Measurements from ENCODE around the gene DIP2B.

The DIP2B gene

DNA sequence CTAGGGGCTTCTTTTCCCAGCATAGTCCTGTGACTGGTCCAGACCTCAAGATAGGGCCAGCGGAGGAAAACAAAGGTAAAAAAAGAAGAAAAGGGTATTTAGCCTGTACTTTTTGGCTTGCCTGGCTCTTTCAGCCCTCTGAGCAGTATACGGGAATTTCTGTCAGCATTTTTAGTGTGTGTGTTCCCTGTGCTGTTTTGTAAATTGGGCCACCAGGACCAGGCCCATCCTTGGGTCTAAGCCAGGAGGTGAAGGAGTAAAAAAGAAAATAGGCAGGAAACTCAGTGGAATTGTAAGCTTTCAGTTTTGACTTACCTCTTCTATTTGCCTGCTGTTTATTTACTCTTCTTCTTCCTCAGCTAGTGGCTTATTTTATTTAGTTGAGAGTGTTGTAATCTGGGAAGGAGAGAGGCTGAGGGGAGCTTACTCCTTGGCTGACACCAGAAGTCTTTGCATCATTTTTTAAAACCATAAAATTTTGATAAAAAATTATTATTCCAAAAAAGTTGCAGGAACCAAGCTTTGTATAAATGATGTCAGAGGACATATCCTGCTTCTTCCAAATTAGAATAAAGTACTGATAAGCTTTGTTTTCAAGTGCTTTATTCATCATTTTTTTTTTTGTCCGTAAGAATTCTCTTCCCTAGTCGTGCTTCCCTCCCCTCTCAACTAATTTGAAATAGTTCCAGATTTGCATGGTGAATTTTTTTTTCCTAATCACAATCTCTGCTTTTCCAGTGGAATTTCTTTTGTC is 63.7 kb downstream of the DIP2B start:
- TF ChIP-seq NFRKB (IDR thresholded peaks at IDR 0.05), result no peak
- TF ChIP-seq BHLHE40 (IDR thresholded peaks at IDR 0.05; ENCODE audit: borderline replicate concordance), result no peak
- DNase-seq (ENCODE audit: extremely low spot score), result no peak
- ChIA-PET POLR2A (no interaction called here), CTCF (interaction anchor here (0.6 kb wide), 1 partner anchor 167 kb away, joined by 3 read pairs; no protein-coding TSS in a partner anchor)

DNA sequence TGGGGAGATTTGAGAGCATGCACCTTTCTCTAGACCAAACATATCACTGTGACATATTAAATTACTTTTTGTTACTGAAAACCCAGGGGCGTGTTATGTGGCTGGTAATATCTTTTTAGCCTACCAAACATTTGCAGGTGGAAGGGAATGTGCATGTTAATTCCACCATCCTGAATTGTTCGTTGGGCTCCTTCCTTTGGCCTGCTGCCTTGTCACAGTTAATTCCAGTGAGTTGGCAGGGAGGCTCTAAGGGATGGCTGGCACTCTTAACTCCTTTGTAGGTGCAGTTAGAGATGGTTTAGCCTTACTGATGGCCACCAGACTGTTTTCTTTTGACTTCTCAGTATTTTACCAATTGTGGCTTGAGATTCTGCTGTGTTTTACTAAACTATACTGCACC is 64.5 kb downstream of the DIP2B start:
- POLR2A ChIA-PET, result no interaction called here
- CTCF ChIA-PET, result no interaction called here
- no peak for DNase-seq (ENCODE audit: extremely low spot score)

DNA sequence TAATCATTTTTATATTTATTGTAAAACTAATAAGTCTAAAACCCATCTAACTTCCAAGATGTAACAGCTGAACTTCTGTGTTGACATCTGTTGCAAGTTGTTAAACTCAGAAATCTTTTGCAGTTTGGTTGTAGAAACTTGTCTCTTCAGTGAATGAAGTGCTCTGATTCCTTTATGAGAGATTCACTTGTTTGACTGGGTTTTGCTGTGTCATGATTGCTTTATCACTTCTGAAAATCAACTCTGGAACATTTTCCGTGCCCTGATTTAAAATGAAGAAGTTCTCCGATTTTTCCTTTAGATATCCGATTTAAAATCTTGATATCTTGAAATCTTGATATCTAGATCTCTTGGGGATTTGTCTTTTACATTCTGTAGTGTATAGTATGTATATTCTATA is 65.1 kb downstream of the DIP2B start:
- CTCF ChIA-PET, result no interaction called here
- no peak for DNase-seq (ENCODE audit: extremely low spot score)
- TF ChIP-seq NFRKB (IDR thresholded peaks at IDR 0.05) (no peak), ZNF384 (IDR thresholded peaks at IDR 0.05) (no peak), ARNT (IDR thresholded peaks at IDR 0.05) (no peak), ELF4 (IDR thresholded peaks at IDR 0.05) (no peak), LEF1 (IDR thresholded peaks at IDR 0.05; ENCODE audit: borderline replicate concordance) (no peak), BHLHE40 (IDR thresholded peaks at IDR 0.05; ENCODE audit: borderline replicate concordance) (no peak), L3MBTL2 (conservative IDR thresholded peaks at IDR 0.05) (no peak), FOXM1 (IDR thresholded peaks at IDR 0.05; ENCODE audit: borderline replicate concordance) (no peak), FOXK2 (IDR thresholded peaks at IDR 0.05) (no peak), SP1 (IDR thresholded peaks at IDR 0.05) (no peak), SUZ12 (IDR thresholded peaks at IDR 0.05) (no peak), HDGF (IDR thresholded peaks at IDR 0.05; ENCODE audit: borderline replicate concordance) (no peak), FOXA1 (IDR thresholded peaks at IDR 0.05) (no peak), TARDBP (IDR thresholded peaks at IDR 0.05) (no peak), CTBP1 (IDR thresholded peaks at IDR 0.05; ENCODE audit: borderline replicate concordance) (no peak)
- TF ChIP-seq, protein P1, sequence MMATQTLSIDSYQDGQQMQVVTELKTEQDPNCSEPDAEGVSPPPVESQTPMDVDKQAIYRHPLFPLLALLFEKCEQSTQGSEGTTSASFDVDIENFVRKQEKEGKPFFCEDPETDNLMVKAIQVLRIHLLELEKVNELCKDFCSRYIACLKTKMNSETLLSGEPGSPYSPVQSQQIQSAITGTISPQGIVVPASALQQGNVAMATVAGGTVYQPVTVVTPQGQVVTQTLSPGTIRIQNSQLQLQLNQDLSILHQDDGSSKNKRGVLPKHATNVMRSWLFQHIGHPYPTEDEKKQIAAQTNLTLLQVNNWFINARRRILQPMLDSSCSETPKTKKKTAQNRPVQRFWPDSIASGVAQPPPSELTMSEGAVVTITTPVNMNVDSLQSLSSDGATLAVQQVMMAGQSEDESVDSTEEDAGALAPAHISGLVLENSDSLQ (IDR thresholded peaks at IDR 0.05), result no peak
- POLR2A ChIA-PET, result no interaction called here

More for the DNA sequence above, 64.5 kb downstream of the DIP2B start:
- TF ChIP-seq FOXM1 (IDR thresholded peaks at IDR 0.05; ENCODE audit: borderline replicate concordance), result no peak
- no peak for TF ChIP-seq FOXA1 (IDR thresholded peaks at IDR 0.05)

DNA sequence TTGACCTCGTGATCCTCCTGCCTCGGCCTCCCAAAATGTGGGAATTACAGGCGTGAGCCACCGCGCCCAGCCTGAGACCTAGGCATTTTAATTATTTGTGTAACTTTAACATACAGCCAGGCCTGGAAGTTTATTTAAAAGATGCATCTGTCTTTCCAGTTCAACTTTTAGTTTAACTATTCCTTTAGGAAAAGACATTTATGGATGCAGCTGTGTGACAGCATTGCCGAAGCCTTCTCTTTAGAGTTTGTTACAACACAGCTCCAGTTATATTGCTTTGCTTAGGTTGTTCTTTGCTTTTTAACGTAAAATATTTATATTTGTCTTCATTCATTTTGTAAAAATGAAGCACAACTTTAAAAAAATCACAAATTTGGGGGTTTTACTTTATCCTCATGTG is 67.0 kb downstream of the DIP2B start:
- POLR2A ChIA-PET, result no interaction called here
- no peak for DNase-seq (ENCODE audit: extremely low spot score)
- CTCF ChIA-PET, result no interaction called here

DNA sequence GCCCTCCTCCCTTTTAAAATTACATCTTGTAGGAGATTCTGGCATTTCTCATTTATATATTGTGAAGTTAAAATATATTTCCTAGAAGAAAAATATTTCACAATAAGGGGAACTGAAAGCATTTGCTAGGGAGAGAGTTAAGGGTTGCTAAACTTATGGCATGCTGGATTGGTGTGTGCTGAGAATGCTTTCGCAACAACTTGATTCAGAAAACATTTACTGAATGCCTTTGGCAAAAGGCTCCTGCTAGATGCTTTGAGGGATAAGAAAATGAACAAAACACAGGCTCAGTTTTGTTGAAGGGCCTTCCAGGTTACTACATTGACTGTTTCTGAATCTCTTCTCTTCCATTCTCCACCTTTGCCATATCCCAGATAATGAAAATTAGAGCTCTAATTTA is 67.5 kb downstream of the DIP2B start:
- no peak for TF ChIP-seq FOXK2 (IDR thresholded peaks at IDR 0.05)
- TF ChIP-seq CTBP1 (IDR thresholded peaks at IDR 0.05; ENCODE audit: borderline replicate concordance), result no peak
- no peak for TF ChIP-seq NFRKB (IDR thresholded peaks at IDR 0.05)
- TF ChIP-seq FOXM1 (IDR thresholded peaks at IDR 0.05; ENCODE audit: borderline replicate concordance), result no peak
- TF ChIP-seq SP1 (IDR thresholded peaks at IDR 0.05), result no peak
- TF ChIP-seq ARNT (IDR thresholded peaks at IDR 0.05), result no peak
- TF ChIP-seq L3MBTL2 (conservative IDR thresholded peaks at IDR 0.05), result no peak
- no peak for TF ChIP-seq LEF1 (IDR thresholded peaks at IDR 0.05; ENCODE audit: borderline replicate concordance)
- no peak for TF ChIP-seq ELF4 (IDR thresholded peaks at IDR 0.05)
- TF ChIP-seq FOXA1 (IDR thresholded peaks at IDR 0.05), result no peak
- no peak for TF ChIP-seq HDGF (IDR thresholded peaks at IDR 0.05; ENCODE audit: borderline replicate concordance)
- TF ChIP-seq TARDBP (IDR thresholded peaks at IDR 0.05), result no peak
- no peak for TF ChIP-seq BHLHE40 (IDR thresholded peaks at IDR 0.05; ENCODE audit: borderline replicate concordance)
- TF ChIP-seq, protein P1 (IDR thresholded peaks at IDR 0.05), result no peak
- TF ChIP-seq ZNF384 (IDR thresholded peaks at IDR 0.05), result no peak
- no peak for TF ChIP-seq SUZ12 (IDR thresholded peaks at IDR 0.05)
- DNase-seq (ENCODE audit: extremely low spot score), result no peak
- POLR2A ChIA-PET, result interaction anchor here (0.7 kb wide), 1 partner anchor 9 kb away, joined by 3 read pairs; no protein-coding TSS in a partner anchor
- CTCF ChIA-PET, result interaction anchor here (1.1 kb wide), 1 partner anchor 32 kb away, joined by 4 read pairs; no protein-coding TSS in a partner anchor

More for the DNA sequence above, 67.0 kb downstream of the DIP2B start:
- TF ChIP-seq CTBP1 (IDR thresholded peaks at IDR 0.05; ENCODE audit: borderline replicate concordance), result no peak
- no peak for TF ChIP-seq L3MBTL2 (conservative IDR thresholded peaks at IDR 0.05)
- no peak for TF ChIP-seq LEF1 (IDR thresholded peaks at IDR 0.05; ENCODE audit: borderline replicate concordance)
- TF ChIP-seq TARDBP (IDR thresholded peaks at IDR 0.05), result no peak
- TF ChIP-seq SUZ12 (IDR thresholded peaks at IDR 0.05), result no peak
- TF ChIP-seq FOXM1 (IDR thresholded peaks at IDR 0.05; ENCODE audit: borderline replicate concordance), result no peak
- no peak for TF ChIP-seq NFRKB (IDR thresholded peaks at IDR 0.05)
- no peak for TF ChIP-seq SP1 (IDR thresholded peaks at IDR 0.05)
- TF ChIP-seq HDGF (IDR thresholded peaks at IDR 0.05; ENCODE audit: borderline replicate concordance), result no peak
- TF ChIP-seq FOXK2 (IDR thresholded peaks at IDR 0.05), result no peak
- no peak for TF ChIP-seq BHLHE40 (IDR thresholded peaks at IDR 0.05; ENCODE audit: borderline replicate concordance)
- TF ChIP-seq ARNT (IDR thresholded peaks at IDR 0.05), result no peak
- TF ChIP-seq, protein P1 (IDR thresholded peaks at IDR 0.05), result no peak
- no peak for TF ChIP-seq ZNF384 (IDR thresholded peaks at IDR 0.05)
- no peak for TF ChIP-seq FOXA1 (IDR thresholded peaks at IDR 0.05)
- no peak for TF ChIP-seq ELF4 (IDR thresholded peaks at IDR 0.05)

DNA sequence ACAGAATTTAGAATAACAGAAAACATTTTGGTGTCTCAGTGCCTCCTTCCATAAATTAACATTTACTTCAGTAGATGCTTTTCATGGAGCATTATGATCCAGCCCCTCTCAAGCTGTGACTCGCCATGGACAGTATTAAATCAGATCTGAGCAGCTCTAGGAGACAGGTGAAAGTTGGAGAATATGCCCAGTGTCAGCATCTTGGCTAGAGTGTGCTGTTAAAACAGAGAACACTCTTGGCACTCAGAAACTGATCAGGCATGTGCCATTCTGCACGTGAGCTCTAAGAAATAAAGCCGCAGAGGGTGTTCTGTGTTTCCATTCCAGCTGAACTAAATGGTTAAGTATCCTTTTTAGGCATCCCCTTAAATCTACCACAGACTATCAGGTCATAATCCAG is 68.0 kb downstream of the DIP2B start:
- POLR2A ChIA-PET, result interaction anchor here (0.7 kb wide), 1 partner anchor 10 kb away, joined by 3 read pairs; no protein-coding TSS in a partner anchor
- CTCF ChIA-PET, result interaction anchor here (1.1 kb wide), 1 partner anchor 33 kb away, joined by 4 read pairs; no protein-coding TSS in a partner anchor
- TF ChIP-seq, protein P1 (IDR thresholded peaks at IDR 0.05), result peak; percentile 15; the same call in 1 of the 2 replicates
- TF ChIP-seq ARNT (IDR thresholded peaks at IDR 0.05), result no peak
- no peak for TF ChIP-seq FOXK2 (IDR thresholded peaks at IDR 0.05)
- no peak for DNase-seq (ENCODE audit: extremely low spot score)

Data from HEK293T (cell line).